Lung microvascular endothelial cell (primary cell): ENCODE measurements around the gene UBE2J1. TPM values are rescaled to one million over a fixed set of nuclear protein-coding genes. Genes with fewer than 3 reads are reported as not detected.
A peak's percentile ranks its signal among the peaks of the same experiment; 100 is the strongest.

ENCODE experiments used
- DNase-seq, 2 donors: peaks; one replicate each; pipeline versions ENCODE4 v3.0.0 to v3.0.0-alpha.2; 2010; ENCODE audit warnings: low read depth in 2 of 2
- total RNA-seq: library from RNA; depleted of rRNA; stranded (reverse); fragments of >200 nt; gene quantifications from 2 replicates; pipeline ENCODE4 v1.2.1, GENCODE V29; 2014

UBE2J1 gene
- total RNA-seq, 1 donor from 2014 or later = 45.2 TPM

DNA sequence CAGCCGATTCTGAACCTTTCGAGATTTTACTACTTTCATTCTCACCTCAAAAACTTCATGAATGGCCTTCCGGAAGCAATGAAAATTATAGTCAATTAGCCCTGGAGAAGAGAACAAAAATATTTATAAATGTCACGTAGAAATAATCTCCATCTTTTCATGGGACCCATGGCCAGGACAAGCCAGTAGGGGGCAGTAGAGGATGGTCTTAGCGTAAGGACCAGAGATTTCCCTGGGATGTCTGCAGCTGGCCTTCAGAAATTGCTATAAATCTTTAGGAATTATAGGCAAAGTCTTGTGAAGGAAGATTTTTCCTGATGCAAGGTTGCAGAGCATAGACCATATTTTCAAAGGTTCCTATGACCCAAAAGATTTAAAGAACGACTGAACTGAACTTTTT lies 15.6 kb upstream of the UBE2J1 start:
- peak; percentile 70 to 72 for DNase-seq

DNA sequence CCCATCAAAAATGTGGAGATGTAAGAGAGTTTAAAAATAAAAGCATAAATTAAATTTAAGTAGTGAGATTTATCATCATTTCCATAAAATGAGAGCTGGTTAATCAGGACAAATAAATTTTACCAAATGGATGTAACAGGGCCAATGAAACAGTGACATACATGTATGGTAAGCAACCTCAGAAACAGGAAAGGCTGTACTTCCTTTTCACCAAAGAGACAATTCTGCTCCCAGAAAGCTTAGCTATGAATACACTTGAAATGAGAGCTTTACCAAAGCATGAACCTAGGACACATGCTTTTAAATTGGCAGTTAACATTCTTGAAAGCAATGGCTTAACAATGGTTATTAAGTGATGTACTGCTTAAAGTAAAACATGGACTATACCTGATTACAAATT lies 12.1 kb upstream of the UBE2J1 start:
- DNase-seq = peak; percentile 52 to 69

- DNase-seq = no peak
Observed at GRCh38 chr6:89361171-89361570, 8.6 kb upstream of the UBE2J1 start.

- DNase-seq = peak in 1 of 2 donors; percentile 24
Observed at GRCh38 chr6:89360415-89360999, 8.0 kb upstream of the UBE2J1 start.

DNA sequence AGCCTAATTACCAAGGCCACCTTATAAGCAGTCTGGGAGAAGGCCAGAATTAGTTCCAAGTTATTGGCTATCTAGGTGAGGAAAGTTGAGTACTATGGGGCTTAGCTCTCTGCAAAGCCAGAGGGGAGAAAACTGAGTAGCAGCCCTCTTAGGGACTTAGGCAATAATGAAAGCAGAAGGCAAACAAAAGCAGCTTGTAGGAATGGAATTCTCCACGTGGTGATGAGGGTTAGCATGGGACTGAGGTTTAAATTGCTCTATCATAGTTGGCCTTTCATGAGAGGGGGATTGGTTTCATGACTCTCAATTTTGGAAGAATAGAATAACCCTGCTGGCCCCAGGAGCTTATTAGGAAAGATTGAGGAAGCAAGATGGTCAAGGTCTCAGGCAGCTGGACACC lies 7.0 kb upstream of the UBE2J1 start:
- DNase-seq = no peak

GRCh38 chr6:89357390-89357789 lies 4.9 kb upstream of the UBE2J1 start:
- peak; percentile 37 to 49 for DNase-seq

DNA sequence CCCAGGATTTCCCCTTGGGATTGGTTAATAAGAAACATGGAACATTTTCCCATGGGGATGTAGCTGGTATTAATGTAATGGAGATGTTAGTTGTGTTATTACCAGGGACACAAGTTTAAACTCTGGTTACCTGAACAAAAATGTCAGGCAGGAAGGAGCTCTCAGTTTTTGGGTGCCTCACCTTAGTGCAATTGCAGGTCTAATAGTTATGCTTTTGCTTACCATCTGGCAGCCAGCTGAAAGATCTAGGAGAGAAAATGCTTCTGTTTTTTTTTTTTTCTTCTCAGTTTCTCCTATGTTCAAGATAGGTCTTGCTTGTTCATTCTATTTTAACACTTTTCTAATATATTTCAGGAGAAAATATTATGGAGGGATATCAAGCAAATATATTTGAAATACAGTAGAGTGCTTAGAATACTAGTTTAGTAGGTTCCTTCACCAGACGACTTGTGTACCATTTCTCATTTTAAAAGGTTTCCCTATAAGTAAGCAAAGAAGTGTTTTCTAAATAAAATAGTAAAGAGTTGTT lies 4.2 kb upstream of the UBE2J1 start:
- DNase-seq = no peak

GRCh38 chr6:89355511-89356194 lies 3.1 kb upstream of the UBE2J1 start:
- DNase-seq = no peak

DNA sequence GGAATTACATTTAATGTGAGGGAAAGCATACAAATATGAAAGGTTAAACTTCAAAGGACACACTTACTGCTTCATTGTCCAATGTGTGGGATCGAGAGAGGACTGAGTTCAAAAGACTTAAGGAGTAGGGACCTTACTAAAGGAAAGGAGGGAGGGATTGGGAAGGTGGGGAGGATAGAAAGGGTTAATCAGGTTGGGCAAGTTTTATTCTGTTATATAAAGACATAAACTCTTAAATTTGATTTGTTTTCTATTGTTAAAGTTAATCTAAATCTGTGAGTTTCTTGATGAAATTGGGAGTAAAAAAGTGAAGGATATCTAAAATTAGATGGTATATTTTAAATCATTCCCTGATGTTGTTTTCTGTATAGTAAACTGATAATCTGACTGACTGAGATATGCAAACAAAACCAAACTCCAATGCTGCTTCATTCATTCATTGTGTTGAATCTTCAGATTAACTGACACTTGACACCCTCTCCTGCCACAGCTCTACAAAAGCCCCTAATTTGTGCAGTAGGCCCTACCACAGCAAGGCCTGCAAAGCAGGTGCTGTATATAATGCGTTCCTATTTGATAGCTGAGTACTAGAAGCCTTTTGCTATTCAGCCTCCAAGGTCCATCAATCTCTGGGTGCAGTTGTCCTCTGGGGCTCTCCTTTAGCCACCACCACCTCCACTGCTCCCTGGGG lies 1.3 kb upstream of the UBE2J1 start:
- no peak for DNase-seq

DNA sequence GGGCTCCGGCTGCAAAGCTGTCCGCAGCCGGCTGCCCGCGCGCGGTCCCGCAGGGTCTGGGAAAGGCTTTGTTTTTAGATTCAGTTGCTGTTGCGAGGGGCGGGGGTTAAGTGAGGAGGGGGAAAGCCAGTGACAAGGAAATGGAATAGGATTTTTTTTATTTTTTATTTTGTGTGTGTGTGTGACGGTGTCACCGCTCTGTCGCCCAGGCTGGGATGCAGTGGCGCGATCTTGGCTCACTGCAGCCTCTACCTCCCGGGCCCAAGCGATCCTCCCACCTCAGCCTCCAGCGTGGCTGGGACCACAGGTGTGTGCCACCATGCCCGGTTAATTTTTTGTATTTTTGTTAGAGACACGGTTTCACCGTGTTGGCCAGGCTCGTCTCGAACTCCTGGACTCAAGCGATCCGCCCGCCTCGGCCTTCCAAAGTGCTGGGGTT lies 615 bp upstream of the UBE2J1 start:
- no peak for DNase-seq

DNA sequence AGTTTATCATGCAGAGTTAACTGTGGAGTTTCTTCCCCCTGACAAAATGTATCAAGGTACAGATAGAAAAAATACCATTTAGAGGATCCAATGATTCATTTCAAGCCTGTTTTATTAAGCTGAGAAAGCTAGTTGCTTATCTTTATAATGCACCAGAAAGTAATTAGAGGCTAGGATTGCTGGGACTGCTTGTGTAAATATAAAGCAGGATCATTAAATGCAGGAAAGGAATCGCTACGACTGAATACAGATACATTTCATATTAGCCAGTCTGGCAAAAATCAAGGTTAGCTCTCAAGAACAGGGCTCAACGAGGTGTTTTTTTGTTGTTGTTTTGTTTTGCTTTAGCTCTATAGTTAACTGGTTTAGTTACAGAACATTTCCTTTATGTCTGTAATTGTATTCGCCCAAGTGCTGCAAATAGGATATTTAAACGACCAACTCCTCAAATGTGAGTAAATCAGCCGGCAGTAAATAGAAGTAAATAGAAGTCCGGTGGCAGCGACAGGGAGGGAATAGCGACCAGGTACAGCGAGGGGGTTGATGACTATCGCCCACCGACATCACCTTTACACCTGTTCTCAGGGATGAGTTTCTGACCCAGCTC lies 748 bp downstream of the UBE2J1 start:
- no peak for DNase-seq

GRCh38 chr6:89350281-89350966 lies 2.1 kb downstream of the UBE2J1 start:
- DNase-seq = peak; percentile 69 to 90

DNA sequence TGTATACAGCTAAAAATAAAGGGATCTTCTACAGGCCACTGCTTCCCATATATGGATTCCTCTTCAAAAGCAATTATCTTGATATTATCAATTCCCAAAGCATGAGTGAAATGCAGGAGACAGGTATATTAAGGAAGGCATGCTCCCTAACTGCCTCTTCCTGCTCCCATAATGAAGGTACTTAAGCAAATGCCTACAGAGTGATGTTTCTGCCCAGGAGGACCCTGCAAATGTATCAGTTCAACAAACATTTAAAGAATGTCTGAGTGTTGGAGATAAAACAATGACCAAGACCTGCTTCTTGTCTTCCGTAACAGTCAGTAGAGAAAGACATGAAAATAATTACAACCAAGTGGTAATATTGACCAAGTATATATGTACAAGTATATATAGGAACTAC lies 4.2 kb downstream of the UBE2J1 start:
- DNase-seq = no peak

- DNase-seq = peak in 1 of 2 donors; percentile 53
Observed at GRCh38 chr6:89347825-89348224, 4.7 kb downstream of the UBE2J1 start.

DNA sequence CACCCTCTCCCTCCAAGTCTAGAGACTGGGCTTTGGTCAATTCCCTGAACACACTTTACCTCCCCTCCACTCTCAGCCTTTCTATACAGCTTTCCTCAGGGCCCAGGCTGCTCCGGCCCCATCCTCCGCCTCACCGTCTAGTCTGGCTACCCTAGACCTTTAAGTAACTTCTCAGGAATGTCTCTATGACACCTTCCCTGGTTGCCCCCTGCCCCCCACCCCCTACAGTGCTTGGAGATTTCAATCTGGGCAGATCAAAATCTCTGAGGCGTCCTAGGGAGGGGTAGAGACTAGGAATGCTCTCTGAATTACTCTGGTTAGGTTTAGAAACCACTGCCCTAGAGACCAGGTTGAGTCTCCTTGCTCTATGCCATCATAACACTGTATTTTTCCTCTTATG lies 6.1 kb downstream of the UBE2J1 start:
- DNase-seq = no peak

GRCh38 chr6:89339565-89339964 lies 13.0 kb downstream of the UBE2J1 start:
- no peak for DNase-seq

DNA sequence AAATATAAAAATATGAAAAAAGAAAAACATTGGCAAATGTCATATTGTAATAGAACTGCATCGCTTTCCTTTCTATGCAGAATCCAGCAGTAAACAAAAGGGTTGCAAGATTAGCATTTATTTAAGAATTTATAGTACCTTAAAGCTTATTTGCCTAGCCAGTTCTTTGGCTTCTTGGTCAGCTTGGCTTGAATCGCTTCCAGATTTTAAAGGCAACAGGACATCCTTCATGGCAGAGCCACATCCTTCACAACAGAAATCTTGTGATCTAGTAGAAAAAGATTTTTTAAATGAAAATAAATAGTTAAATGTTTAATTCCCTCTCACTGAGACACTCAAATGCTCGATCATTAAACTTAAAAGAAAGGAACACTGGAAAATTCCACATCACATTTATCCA lies 17.4 kb downstream of the UBE2J1 start:
- peak; percentile 11 to 47 for DNase-seq

- no peak for DNase-seq
Observed at GRCh38 chr6:89330910-89331309, 21.6 kb downstream of the UBE2J1 start.

- DNase-seq = no peak
Observed at GRCh38 chr6:89328976-89329375, 23.5 kb downstream of the UBE2J1 start.

DNA sequence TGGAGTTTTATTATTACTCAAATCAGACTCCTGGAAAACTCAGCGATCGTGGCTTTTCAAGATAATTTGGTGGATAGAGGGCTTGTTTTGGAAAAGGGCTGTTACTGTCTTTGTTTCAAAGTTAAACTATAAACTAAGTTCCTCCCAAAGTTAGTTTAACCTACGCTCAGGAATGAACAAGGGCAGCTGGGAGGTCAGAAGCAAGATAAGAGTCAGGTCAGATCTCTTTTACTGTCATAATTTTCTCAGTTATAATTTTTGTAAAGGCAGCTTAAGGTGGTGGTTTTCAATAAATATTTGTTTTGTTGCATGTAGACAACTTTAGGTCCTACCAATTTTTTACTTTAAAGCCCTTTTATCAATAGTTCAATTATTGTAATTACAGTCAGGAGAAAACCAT lies 28.2 kb downstream of the UBE2J1 start:
- DNase-seq = no peak

GRCh38 chr6:89323511-89323971 lies 29.0 kb downstream of the UBE2J1 start:
- DNase-seq = peak; percentile 82 to 85
